Ishikawa (cell line): Measurements from ENCODE around the gene RXFP2.

ENCODE experiments used
- EP300 ChIP-seq: IDR thresholded peaks from 2 replicates; pipeline ENCODE4 v1.6.1; 2012; ENCODE audit warnings: borderline replicate concordance
- NFIC ChIP-seq: IDR thresholded peaks from 2 replicates; pipeline ENCODE4 v1.6.1; 2012
- REST ChIP-seq: IDR thresholded peaks from 2 replicates; pipeline ENCODE4 v1.6.1; 2012; ENCODE audit warnings: low read depth, mild to moderate bottlenecking
- TCF12 ChIP-seq: IDR thresholded peaks from 2 replicates; pipeline ENCODE4 v1.6.1; 2012; ENCODE audit warnings: low read depth
- TF ChIP-seq, protein P1 (sequence below): IDR thresholded peaks from 2 replicates; pipeline ENCODE4 v1.6.1; 2012
- TF ChIP-seq, protein P2 (sequence below): IDR thresholded peaks from 2 replicates; pipeline ENCODE4 v1.6.1; 2012

DNA sequence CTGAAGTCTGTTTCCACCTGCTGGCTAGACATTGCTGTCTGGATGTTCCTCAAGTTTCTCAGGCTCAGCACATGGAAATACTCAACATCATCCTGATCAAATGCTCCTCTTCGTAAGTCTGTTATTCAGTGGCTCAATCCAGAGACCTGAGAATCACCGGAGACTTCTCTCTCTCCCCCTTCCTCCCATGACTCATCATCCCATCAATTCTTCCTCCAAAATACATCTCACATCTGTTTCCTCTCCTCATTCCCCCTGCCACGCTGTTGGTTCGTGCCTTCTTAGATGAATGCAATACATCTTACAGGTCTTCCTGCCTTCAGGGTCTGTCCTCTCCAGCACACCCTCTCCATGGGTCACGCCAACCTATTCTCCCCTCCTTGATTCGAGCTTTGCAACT is 7.4 kb upstream of the RXFP2 start:
- TF ChIP-seq EP300 (no peak), TCF12 (no peak), NFIC (no peak), REST (no peak)
- TF ChIP-seq, protein P1, sequence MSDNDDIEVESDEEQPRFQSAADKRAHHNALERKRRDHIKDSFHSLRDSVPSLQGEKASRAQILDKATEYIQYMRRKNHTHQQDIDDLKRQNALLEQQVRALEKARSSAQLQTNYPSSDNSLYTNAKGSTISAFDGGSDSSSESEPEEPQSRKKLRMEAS: no peak
- TF ChIP-seq, protein P2, sequence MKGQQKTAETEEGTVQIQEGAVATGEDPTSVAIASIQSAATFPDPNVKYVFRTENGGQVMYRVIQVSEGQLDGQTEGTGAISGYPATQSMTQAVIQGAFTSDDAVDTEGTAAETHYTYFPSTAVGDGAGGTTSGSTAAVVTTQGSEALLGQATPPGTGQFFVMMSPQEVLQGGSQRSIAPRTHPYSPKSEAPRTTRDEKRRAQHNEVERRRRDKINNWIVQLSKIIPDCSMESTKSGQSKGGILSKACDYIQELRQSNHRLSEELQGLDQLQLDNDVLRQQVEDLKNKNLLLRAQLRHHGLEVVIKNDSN: no peak
